HG03520 (cell line): ENCODE results near the gene NAP1L3.

Experiments used
- ATAC-seq: cut with Tn5 transposase; IDR thresholded peaks from one replicate; pipeline ENCODE4 v1.9.1; 2021; ENCODE audit warnings: mild to moderate bottlenecking, moderate library complexity; ENCODE audit not compliant: unreplicated experiment

NAP1L3 gene, protein sequence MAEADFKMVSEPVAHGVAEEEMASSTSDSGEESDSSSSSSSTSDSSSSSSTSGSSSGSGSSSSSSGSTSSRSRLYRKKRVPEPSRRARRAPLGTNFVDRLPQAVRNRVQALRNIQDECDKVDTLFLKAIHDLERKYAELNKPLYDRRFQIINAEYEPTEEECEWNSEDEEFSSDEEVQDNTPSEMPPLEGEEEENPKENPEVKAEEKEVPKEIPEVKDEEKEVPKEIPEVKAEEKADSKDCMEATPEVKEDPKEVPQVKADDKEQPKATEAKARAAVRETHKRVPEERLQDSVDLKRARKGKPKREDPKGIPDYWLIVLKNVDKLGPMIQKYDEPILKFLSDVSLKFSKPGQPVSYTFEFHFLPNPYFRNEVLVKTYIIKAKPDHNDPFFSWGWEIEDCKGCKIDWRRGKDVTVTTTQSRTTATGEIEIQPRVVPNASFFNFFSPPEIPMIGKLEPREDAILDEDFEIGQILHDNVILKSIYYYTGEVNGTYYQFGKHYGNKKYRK

DNA sequence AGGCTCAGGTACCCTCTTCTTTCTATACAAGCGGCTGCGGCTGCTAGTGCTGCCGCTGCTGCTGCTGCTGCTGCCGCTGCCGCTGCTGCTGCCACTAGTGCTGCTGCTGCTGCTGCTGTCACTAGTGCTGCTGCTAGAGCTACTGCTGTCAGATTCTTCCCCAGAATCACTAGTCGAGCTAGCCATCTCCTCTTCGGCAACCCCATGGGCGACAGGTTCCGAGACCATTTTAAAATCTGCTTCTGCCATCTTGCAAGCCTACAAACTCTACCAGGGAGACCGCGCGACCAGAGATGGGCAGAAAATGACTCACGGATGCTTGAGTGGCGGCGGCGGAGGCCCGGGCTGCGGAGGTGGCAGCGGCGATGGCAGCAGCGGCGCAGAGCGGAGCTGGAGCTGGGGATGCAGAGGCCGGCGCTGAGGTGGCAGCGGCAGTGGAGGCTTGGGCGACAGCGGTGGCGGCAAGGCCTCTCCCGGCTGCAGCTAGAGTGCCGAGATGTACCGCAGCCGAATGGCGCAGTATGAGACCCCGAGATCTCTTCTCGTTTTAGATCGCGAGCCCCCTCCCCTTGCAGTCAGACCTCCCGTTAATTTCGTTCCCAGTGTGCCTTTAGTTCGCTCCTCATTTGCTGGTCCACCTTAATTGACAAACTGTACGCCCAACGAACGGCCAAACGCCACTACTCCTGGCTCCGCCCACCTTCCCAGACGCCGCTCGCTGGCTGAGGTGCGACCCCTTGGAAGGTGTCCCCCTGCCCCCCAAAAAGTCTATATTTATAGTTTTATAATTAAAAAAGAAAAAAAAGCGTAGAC is at the start of gene NAP1L3:
NAP1L3 (minus strand) TSS at position 523 of the 813 bp plus-strand sequence; CDS start at position 249, 274 bp downstream.
- ATAC-seq, result no peak

DNA sequence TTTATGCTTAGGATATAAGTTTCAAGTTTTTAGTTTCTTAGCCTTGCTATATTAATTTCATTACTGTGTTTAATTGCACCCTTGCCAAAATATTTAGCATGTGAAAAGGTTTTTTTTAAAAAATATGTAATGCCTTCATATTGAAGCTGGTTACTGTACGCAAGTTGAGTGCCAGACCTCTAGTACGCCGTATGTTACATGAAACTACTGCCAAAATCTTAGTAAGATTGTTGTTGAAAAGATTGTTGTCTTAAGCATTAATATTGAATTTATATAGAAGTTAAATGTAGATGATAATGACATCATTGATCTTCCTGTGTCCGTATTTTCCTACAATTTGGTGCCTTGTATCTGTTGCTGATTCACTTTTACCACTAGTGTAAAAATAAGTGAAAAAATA is 37.7 kb upstream of the NAP1L3 start:
- no peak for ATAC-seq

DNA sequence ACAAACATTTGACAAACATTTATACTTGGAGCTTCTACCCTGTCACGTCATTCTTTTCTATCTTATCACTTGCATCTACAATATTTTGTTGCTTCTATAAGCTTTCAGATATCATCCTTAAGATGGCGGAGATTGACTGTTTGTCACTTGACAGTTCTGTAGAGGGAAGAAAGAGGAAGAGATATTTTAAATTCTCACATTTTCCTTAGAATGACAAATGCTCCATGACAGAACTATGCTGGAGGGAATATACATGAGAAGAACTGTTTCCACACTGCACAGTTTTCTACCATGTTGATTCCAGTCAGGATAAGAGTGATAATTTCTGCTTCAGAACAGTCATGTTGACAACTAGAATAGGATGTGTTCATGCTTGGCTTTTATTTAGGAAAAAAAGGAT is 30.3 kb upstream of the NAP1L3 start:
- ATAC-seq, result no peak

DNA sequence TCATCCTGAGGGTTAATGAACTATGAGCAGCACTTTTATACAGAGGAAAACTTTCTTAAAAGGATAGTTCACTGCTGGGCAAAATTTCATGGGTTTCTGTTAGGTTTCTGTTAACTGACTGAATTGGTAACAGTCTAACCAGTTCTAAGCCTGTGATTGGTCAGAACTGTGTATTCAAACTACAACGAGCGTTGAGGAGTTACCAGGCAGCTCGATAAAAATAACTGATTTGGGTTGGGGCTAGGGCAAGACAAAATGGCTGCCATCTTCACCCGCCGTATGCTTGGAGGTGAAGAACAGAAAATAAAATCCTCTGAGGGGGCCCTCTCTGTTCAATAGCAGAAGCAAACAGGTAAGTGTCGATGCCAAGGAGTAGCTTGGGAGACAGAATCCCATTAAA is 22.6 kb upstream of the NAP1L3 start:
- ATAC-seq, result no peak

DNA sequence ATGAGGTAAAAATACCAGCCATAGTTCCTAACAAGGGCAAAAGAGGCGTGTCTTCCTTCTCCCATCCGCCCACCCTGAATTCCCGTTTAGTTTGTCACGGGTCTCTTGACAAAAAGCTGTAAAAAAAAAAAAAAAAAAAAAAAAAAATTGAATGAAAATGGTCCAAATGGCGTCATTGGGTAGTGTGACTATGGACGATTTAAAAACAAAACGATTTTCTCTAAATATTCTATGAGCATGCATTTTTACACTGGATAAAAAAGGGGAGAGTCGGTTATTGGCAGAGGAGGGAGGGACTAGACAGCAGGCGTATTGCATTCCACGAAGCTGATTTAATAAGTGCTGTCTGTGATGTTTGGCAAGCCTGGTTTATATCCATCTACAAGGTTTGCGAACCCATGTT is 492 bp upstream of the NAP1L3 start, which contains the start of gene FAM133A:
FAM133A (plus strand) TSS at position 338 of the 403 bp plus-strand sequence. CDS start 35,214 bp downstream, outside the sequence.
- no peak for ATAC-seq

DNA sequence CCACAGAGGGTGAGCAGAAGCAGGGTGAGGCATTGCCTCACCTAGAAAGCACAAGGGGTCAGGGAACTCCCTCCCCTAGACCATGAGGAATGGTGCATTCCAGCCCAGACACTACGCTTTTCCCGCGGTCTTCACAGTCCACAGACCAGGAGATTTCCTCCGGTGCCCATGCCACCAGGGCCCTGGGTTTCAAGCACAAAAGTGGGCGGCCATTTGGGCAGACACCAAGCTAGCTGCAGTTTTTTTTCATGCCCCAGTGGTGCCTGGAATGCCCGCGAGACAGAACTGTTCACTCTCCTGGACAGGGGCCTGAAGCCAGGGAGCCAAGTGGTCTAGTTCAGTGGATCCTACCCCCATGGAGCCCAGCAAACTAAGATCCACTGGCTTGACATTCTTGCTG is 12.8 kb downstream of the NAP1L3 start:
- ATAC-seq, result no peak

DNA sequence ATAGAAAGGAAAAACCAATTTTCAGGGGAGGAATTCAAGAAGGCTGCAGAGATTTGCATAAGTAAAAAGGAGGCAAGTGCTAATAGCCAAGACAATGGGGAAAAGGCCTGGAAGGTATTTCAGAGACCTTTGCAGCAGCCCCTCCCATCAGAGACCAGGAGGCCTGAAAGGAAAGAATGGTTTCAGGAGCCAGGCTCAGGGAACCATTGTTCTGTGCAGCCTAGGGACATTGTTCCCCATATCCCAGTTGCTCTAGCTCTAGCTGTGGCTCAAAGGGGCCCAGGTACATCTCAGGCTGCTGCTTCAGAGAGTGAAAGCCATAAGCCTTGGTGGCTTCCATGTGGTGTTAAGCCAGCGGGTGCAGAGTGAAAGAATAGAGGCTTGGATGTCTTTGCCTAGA is 24.0 kb downstream of the NAP1L3 start:
- no peak for ATAC-seq

DNA sequence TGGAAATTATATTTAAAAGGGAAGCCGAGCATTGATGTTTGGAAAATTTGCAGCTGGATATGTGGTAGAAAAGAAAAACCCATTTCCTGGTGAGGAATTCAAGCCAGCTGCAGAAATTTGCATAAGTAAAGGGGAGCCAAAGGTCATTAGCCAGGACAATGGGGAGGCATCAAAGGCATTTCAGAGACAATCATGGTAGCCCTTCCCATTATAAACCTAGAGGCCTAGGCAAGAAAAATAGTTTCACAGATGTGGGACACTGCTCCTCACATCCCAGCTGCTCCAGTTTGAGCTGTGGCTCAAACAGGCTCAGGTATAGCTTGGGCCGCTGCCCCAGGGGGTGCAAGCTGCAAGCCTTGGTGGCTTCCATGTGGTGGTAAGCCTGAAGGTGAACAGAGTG is 35.8 kb downstream of the NAP1L3 start:
- no peak for ATAC-seq
